HG03103 (cell line): Measurements from ENCODE around the gene FBXO9.
A peak's percentile ranks its signal among the peaks of the same experiment; 100 is the strongest.

ENCODE experiments used
- ATAC-seq: cut with Tn5 transposase; IDR thresholded peaks from one replicate; pipeline ENCODE4 v1.9.1; 2021; ENCODE audit warnings: low read depth; ENCODE audit not compliant: unreplicated experiment

Gene FBXO9

GRCh38 chr6:53065266-53066076 is at the start of gene FBXO9:
TSS of gene FBXO9 (plus strand) at chr6:53065404. CDS start at chr6:53065790, 386 bp downstream.
- peak; percentile 34 for ATAC-seq

GRCh38 chr6:53015486-53015885 is 49.7 kb upstream of the FBXO9 start:
- no peak for ATAC-seq

GRCh38 chr6:53018446-53018845 is 46.8 kb upstream of the FBXO9 start:
- no peak for ATAC-seq

GRCh38 chr6:53020005-53020744 is 45.0 kb upstream of the FBXO9 start:
- no peak for ATAC-seq

GRCh38 chr6:53023323-53023722 is 41.9 kb upstream of the FBXO9 start:
- ATAC-seq: no peak

- ATAC-seq: no peak
Observed at GRCh38 chr6:53026526-53026925, 38.7 kb upstream of the FBXO9 start.

GRCh38 chr6:53027131-53027718 is 38.0 kb upstream of the FBXO9 start:
- ATAC-seq: no peak

- no peak for ATAC-seq
Observed at GRCh38 chr6:53028467-53028866, 36.7 kb upstream of the FBXO9 start.

- no peak for ATAC-seq
Observed at GRCh38 chr6:53029257-53029656, 35.9 kb upstream of the FBXO9 start.

- no peak for ATAC-seq
Observed at GRCh38 chr6:53029761-53030160, 35.4 kb upstream of the FBXO9 start.

- ATAC-seq: no peak
Observed at GRCh38 chr6:53031281-53031680, 33.9 kb upstream of the FBXO9 start.

GRCh38 chr6:53032849-53033248 is 32.4 kb upstream of the FBXO9 start:
- no peak for ATAC-seq

GRCh38 chr6:53033764-53034163 is 31.4 kb upstream of the FBXO9 start:
- ATAC-seq: no peak

GRCh38 chr6:53035549-53036213 is 29.5 kb upstream of the FBXO9 start:
- ATAC-seq: no peak

- ATAC-seq: no peak
Observed at GRCh38 chr6:53038141-53038540, 27.1 kb upstream of the FBXO9 start.

GRCh38 chr6:53038596-53038995 is 26.6 kb upstream of the FBXO9 start:
- ATAC-seq: no peak

GRCh38 chr6:53041356-53041755 is 23.8 kb upstream of the FBXO9 start:
- no peak for ATAC-seq

GRCh38 chr6:53042112-53042511 is 23.1 kb upstream of the FBXO9 start:
- ATAC-seq: no peak

- ATAC-seq: no peak
Observed at GRCh38 chr6:53043581-53043980, 21.6 kb upstream of the FBXO9 start.

- no peak for ATAC-seq
Observed at GRCh38 chr6:53044071-53044470, 21.1 kb upstream of the FBXO9 start.

GRCh38 chr6:53044572-53044971 is 20.6 kb upstream of the FBXO9 start:
- no peak for ATAC-seq
